CD4-positive, CD25-positive, alpha-beta regulatory T cell (primary cell): ENCODE measurements around the gene FEN1. TPM values are rescaled to one million over a fixed set of nuclear protein-coding genes. Genes with fewer than 3 reads are reported as not detected.

Experiments used
- ATAC-seq, 2 donors: fragments of 150-1000 bp; cut with Tn5 transposase; one replicate each; pipeline ENCODE4 v1.10.0; 2021; ENCODE audit warnings: low read depth in 2 of 2, moderate number of reproducible peaks in 2 of 2, moderate library complexity in 1 of 2
- DNase-seq, 3 donors: peaks; one replicate each; pipeline versions ENCODE4 v3.0.0 to v3.0.0-alpha.2; 2012 to 2022; ENCODE audit warnings: mixed read lengths in 1 of 3
- H3K27ac ChIP-seq: one replicate; pipeline ENCODE4 v1.7.0; 2013; ENCODE audit warnings: mild to moderate bottlenecking, low read length; ENCODE audit not compliant: insufficient read depth, poor library complexity, severe bottlenecking
- H3K27me3 ChIP-seq: one replicate; pipeline ENCODE4 v1.7.0; 2013; ENCODE audit warnings: low read length; ENCODE audit not compliant: control insufficient read depth, insufficient read depth
- H3K36me3 ChIP-seq: one replicate; pipeline ENCODE4 v1.7.0; 2013; ENCODE audit warnings: mild to moderate bottlenecking, low read length, moderate library complexity; ENCODE audit not compliant: control insufficient read depth, insufficient read depth
- H3K4me1 ChIP-seq: 2 replicates; pipeline ENCODE4 v1.7.0; 2013; ENCODE audit warnings: mild to moderate bottlenecking, low read length; ENCODE audit not compliant: insufficient read depth, control insufficient read depth, poor library complexity, severe bottlenecking
- H3K4me3 ChIP-seq: one replicate; pipeline ENCODE4 v1.7.0; 2013; ENCODE audit warnings: low read depth, mild to moderate bottlenecking, low read length, moderate library complexity
- H3K9me3 ChIP-seq, 2 experiments: 1 replicate in 1 of 2; 2 replicates in 1 of 2; pipeline ENCODE4 v1.7.0; 2013; ENCODE audit warnings: low read length in 2 of 2, mild to moderate bottlenecking in 1 of 2, moderate library complexity in 1 of 2; ENCODE audit not compliant: control insufficient read depth in 2 of 2
- H3K27ac Mint-ChIP-seq, 3 donors: one replicate each; pipeline ENCODE4 v1.8.0; 2020 to 2022; ENCODE audit warnings: mild to moderate bottlenecking in 3 of 3, mixed read lengths in 3 of 3, moderate library complexity in 2 of 3
- H3K27me3 Mint-ChIP-seq: one replicate; pipeline ENCODE4 v1.8.0; 2022; ENCODE audit warnings: mild to moderate bottlenecking, mixed read lengths
- H3K36me3 Mint-ChIP-seq: one replicate; pipeline ENCODE4 v1.8.0; 2020; ENCODE audit warnings: mixed read lengths
- H3K4me1 Mint-ChIP-seq, 4 donors: one replicate each; pipeline ENCODE4 v1.8.0; 2020 to 2022; ENCODE audit warnings: mixed read lengths in 4 of 4, mild to moderate bottlenecking in 1 of 4
- H3K4me3 Mint-ChIP-seq, 4 donors: one replicate each; pipeline ENCODE4 v1.8.0; 2020 to 2022; ENCODE audit warnings: mild to moderate bottlenecking in 4 of 4, mixed read lengths in 4 of 4, moderate library complexity in 3 of 4
- H3K9me3 Mint-ChIP-seq, 7 donors: one replicate each; pipeline ENCODE4 v1.8.0; 2020 to 2022; ENCODE audit warnings: mixed read lengths in 7 of 7, mild to moderate bottlenecking in 3 of 7, moderate library complexity in 2 of 7
- polyA plus RNA-seq, 4 donors: library from polyadenylated mRNA; unstranded; fragments of 300-500 nt; fragmentation: Illumina TruSeq; gene quantifications; one replicate each; pipeline ENCODE4 v1.2.3, GENCODE V29; 2021
- total RNA-seq: library from RNA; stranded (reverse); gene quantifications from one replicate; pipeline ENCODE4 v1.2.3, GENCODE V29; 2022

FEN1 gene
- total and polyA plus RNA-seq, 5 donors from 2014 or later: 13.2 to 24.5 (median 22.1) TPM

GRCh38 chr11:61815790-61816735, 23.4 kb downstream of the FEN1 start:
- ATAC-seq (peak; percentile 52 to 72), DNase-seq (peak in 2 of 3 donors; percentile 30 to 66)
- peak overlapping the region; percentile 55 for H3K4me3 ChIP-seq
- no peaks in the 10 kb centered on the region for H3K9me3 ChIP-seq
- H3K4me1 ChIP-seq: peaks cover 28% of the 10 kb centered on the region
- peak overlapping the region; percentile 86 to 88 (median 86) for H3K4me3 Mint-ChIP-seq
- peaks cover 61% of the 10 kb centered on the region for H3K27me3 Mint-ChIP-seq
- H3K27ac ChIP-seq: no peak overlapping the region
- H3K36me3 Mint-ChIP-seq: peaks cover 3% of the 10 kb centered on the region
- peaks cover 0 to 20% (median 9%) of the 10 kb centered on the region in 4 donors for H3K4me1 Mint-ChIP-seq
- H3K36me3 ChIP-seq: no peaks in the 10 kb centered on the region
- H3K27ac Mint-ChIP-seq: no peak overlapping the region
- H3K9me3 Mint-ChIP-seq: no peaks in the 10 kb centered on the region
- H3K27me3 ChIP-seq: peaks cover 4% of the 10 kb centered on the region

DNA sequence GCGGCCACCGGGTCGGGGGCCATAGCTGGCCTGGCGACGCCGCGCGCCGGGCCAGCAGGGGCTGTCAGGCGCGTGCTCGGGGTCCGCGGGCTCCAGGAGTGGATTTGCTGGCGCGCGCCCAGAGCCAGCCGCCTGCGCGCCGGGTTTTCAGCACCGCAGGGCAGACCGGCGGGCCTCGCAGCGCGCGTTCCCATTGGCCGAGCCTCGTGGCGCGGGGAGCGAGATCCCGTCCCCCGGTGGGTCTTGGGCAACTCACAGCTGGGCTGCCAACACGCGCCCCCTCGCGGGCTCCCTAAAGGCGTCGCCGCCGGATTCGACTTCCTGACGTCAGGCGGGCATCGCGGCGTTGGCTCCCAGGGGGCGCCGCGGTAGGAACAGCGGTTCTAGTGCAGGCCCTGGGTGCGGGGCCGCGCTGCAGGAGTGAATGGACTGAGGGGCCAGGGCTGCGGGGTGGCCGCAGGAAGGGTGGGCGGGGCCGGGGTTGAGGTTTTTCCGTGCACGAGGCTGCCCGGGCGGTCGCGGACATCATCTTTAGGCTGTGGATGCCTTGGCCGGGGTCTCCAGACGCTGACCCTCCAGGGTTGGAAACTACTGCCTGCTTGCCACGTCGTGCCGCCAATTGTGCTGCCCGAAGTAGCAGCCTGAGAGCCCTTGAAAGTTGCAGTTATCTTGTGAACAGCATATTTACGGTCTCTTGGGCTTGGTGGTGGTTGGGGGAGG, 24.2 kb downstream of the FEN1 start, which contains the start of gene FADS1:
Gene FADS1, minus strand, starts transcription at position 268 of the 720 bp plus-strand sequence. Its CDS starts 74 bp downstream, at position 194.
- DNase-seq: peak; percentile 27 to 79 (median 43)
- H3K27me3 Mint-ChIP-seq: peaks cover 67% of the 10 kb centered on the region
- H3K4me1 Mint-ChIP-seq: peaks cover 0 to 20% (median 9%) of the 10 kb centered on the region in 4 donors
- H3K9me3 Mint-ChIP-seq: no peaks in the 10 kb centered on the region
- Histone ChIP-seq H3K27me3 (peaks cover 4% of the 10 kb centered on the region), H3K27ac (no peak within 1 kb of the TSS), H3K9me3 (no peaks in the 10 kb centered on the region), H3K4me3 (peak within 1 kb of the TSS; percentile 55), H3K36me3 (no peaks in the 10 kb centered on the region), H3K4me1 (peaks cover 28% of the 10 kb centered on the region)
- peak within 1 kb of the TSS in 1 of 3 donors; percentile 38 for H3K27ac Mint-ChIP-seq
- peak within 1 kb of the TSS; percentile 86 to 88 (median 86) for H3K4me3 Mint-ChIP-seq
- ATAC-seq: peak; percentile 48 to 51
- H3K36me3 Mint-ChIP-seq: peaks cover 2% of the 10 kb centered on the region

DNA sequence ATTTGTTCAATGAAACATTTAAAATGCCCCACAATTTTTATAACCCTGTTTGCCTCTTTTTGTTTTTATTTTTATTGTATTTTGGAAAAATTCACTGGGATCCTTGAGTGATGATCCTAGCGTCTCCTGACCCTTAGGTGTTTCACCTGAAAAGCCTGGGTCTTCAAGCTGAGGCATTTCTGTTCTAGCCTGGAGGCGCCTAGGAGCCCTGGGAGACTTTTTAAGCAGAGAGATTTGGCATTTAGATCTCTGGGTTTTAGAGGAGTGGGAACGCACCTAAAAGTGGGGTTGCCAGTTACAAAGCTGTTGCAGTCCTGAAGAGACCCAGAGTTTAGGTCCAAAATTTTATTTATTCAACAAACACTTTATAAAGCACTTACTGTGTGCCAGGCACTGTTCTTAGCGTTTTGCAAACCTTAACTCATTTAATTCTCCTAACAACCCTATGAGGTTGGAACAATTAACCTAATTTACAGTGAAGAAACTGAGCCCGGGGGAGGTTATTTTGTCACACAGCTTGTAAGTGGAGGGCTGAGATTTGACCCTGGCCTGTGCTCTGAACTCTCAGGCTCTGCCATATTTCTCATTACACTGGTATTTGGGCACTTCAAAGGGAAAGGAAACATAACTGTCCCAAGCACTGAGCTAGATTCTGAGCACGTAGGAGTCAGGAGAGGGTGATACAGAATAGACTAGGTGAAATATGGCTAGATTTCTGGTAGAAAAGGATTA, 24.9 kb downstream of the FEN1 start:
- H3K9me3 ChIP-seq: no peaks in the 10 kb centered on the region
- H3K36me3 ChIP-seq: no peaks in the 10 kb centered on the region
- no peak overlapping the region for H3K4me3 ChIP-seq
- H3K36me3 Mint-ChIP-seq: no peaks in the 10 kb centered on the region
- H3K27me3 Mint-ChIP-seq: peaks cover 71% of the 10 kb centered on the region
- peak overlapping the region in 1 of 3 donors; percentile 38 for H3K27ac Mint-ChIP-seq
- no peaks in the 10 kb centered on the region for H3K9me3 Mint-ChIP-seq
- peaks cover 0 to 20% (median 9%) of the 10 kb centered on the region in 4 donors for H3K4me1 Mint-ChIP-seq
- no peak overlapping the region for H3K27ac ChIP-seq
- H3K4me1 ChIP-seq: peaks cover 28% of the 10 kb centered on the region
- peak overlapping the region; percentile 72 to 88 (median 84) for H3K4me3 Mint-ChIP-seq
- ATAC-seq: no peak
- DNase-seq: no peak
- H3K27me3 ChIP-seq: peaks cover 4% of the 10 kb centered on the region

- no peaks in the 10 kb centered on the region for H3K36me3 ChIP-seq
- Mint-ChIP-seq H3K4me1 (peaks cover 0 to 12% (median 6%) of the 10 kb centered on the region in 4 donors), H3K9me3 (peaks cover 0 to 1% (median 0%) of the 10 kb centered on the region in 7 donors), H3K27ac (no peak overlapping the region), H3K36me3 (no peaks in the 10 kb centered on the region), H3K27me3 (peaks cover 69% of the 10 kb centered on the region), H3K4me3 (no peak overlapping the region)
- no peak overlapping the region for H3K4me3 ChIP-seq
- peaks cover 22% of the 10 kb centered on the region for H3K4me1 ChIP-seq
- peaks cover 4% of the 10 kb centered on the region for H3K27me3 ChIP-seq
- ATAC-seq (no peak), DNase-seq (no peak)
- no peaks in the 10 kb centered on the region for H3K9me3 ChIP-seq
- H3K27ac ChIP-seq: no peak overlapping the region
Observed at GRCh38 chr11:61820174-61820573, 27.5 kb downstream of the FEN1 start.

DNA sequence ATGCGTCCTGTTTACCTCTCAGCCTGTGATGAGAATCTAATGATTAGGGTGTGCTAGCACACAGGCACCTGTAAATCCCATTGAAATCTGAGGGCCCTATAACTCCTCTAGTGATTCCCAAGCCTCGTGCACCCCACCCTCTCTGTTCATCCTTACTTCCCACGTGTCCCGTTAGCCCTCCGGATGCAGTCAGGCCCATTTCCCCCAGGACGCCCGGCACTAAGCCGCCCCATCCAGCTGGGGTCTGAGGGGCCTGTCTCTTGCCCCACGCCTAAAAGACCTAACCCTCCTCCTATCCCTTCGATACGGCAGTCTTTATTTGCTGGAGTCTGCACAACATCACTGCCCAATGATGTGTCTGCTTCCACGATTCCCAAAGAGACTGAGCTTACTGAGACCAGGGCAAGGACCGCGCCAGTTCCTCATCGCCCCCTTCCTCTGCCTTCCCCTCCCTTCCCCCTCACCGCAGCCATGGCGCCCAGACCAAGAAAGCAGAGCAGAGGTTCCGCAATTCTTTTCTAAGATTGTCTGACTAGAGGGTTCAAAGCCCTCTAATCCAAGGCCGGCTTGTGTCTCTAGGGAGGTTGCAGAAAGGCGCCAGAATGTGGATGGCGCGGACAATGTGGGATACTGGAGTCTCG, 34.3 kb downstream of the FEN1 start:
- DNase-seq: no peak
- Histone ChIP-seq H3K36me3 (no peaks in the 10 kb centered on the region), H3K9me3 (no peaks in the 10 kb centered on the region), H3K27me3 (peaks cover 4% of the 10 kb centered on the region), H3K4me1 (peaks cover 21% of the 10 kb centered on the region), H3K4me3 (no peak overlapping the region), H3K27ac (no peak overlapping the region)
- Mint-ChIP-seq H3K9me3 (peaks cover 0 to 1% (median 0%) of the 10 kb centered on the region in 7 donors), H3K36me3 (no peaks in the 10 kb centered on the region), H3K27ac (peak overlapping the region in 1 of 3 donors; percentile 43), H3K4me1 (peaks cover 0 to 16% (median 3%) of the 10 kb centered on the region in 4 donors), H3K4me3 (peak overlapping the region; percentile 35 to 75 (median 52)), H3K27me3 (peaks cover 82% of the 10 kb centered on the region)
- ATAC-seq: no peak

GRCh38 chr11:61827571-61828378, 35.1 kb downstream of the FEN1 start, which contains the start of gene FADS2:
Gene FADS2 (plus strand): TSS chr11:61828300. CDS start chr11:61828391, 91 bp downstream.
- H3K27ac Mint-ChIP-seq: peak within 1 kb of the TSS in 2 of 3 donors; percentile 43 to 62
- peak; percentile 31 to 54 for ATAC-seq

More at GRCh38 chr11:61827571-61828378, 35.1 kb downstream of the FEN1 start, which contains the start of gene FADS2:
- H3K36me3 ChIP-seq: no peaks in the 10 kb centered on the region
- H3K4me1 ChIP-seq: peaks cover 21% of the 10 kb centered on the region
- peaks cover 78% of the 10 kb centered on the region for H3K27me3 Mint-ChIP-seq
- peaks cover 4% of the 10 kb centered on the region for H3K27me3 ChIP-seq
- no peak within 1 kb of the TSS for H3K4me3 ChIP-seq
- peak within 1 kb of the TSS; percentile 35 to 77 (median 68) for H3K4me3 Mint-ChIP-seq
- peaks cover 0 to 1% (median 0%) of the 10 kb centered on the region in 7 donors for H3K9me3 Mint-ChIP-seq
- H3K9me3 ChIP-seq: no peaks in the 10 kb centered on the region
- DNase-seq: peak in 1 of 3 donors; percentile 80
- no peaks in the 10 kb centered on the region for H3K36me3 Mint-ChIP-seq
- no peak within 1 kb of the TSS for H3K27ac ChIP-seq
- peaks cover 0 to 16% (median 3%) of the 10 kb centered on the region in 4 donors for H3K4me1 Mint-ChIP-seq
